ENCODE results near the gene LCN15. TPM values are rescaled to one million over a fixed set of nuclear protein-coding genes. Genes with fewer than 3 reads are reported as not detected.
A peak's percentile ranks its signal among the peaks of the same experiment; 100 is the strongest.

The LCN15 gene
- total RNA-seq, 1 experiment from 2014 or later: not detected

GRCh38 chr9:136762221-136762691, 2.1 kb downstream of the LCN15 start:
- Histone ChIP-seq H3K27ac (ENCODE audit: insufficient read length, low read depth, low read length) (no peak overlapping the region), H3K79me1 (ENCODE audit: insufficient read depth, low read depth, low read length, poor library complexity, severe bottlenecking) (no peaks in the 10 kb centered on the region), H3K23me2 (ENCODE audit: insufficient read length, low read depth, low read length, poor library complexity, severe bottlenecking) (no peaks in the 10 kb centered on the region), H2BK120ac (ENCODE audit: low read depth, low read length, poor library complexity, severe bottlenecking) (no peak overlapping the region), H4K91ac (ENCODE audit: insufficient read length, low read depth, low read length) (no peak overlapping the region), H3T11ph (ENCODE audit: low read length) (no peak overlapping the region), H2AFZ (ENCODE audit: low read length) (no peak overlapping the region), H3K14ac (ENCODE audit: insufficient read depth, low read length) (no peak overlapping the region), H3K9ac (ENCODE audit: extremely low read depth, insufficient read length, low read length) (no peak overlapping the region), H3K27me3 (ENCODE audit: insufficient read depth, low read length) (no peaks in the 10 kb centered on the region), H3K4ac (ENCODE audit: low read depth, low read length) (no peak overlapping the region), H4K5ac (ENCODE audit: insufficient read length, low read depth, low read length) (no peak overlapping the region), H2AK5ac (ENCODE audit: insufficient read length, low read length) (no peak overlapping the region), H3K79me2 (ENCODE audit: insufficient read depth, low read length) (no peaks in the 10 kb centered on the region), H2BK12ac (ENCODE audit: insufficient read length, low read depth, low read length) (no peak overlapping the region), H2BK5ac (ENCODE audit: insufficient read length, low read length) (no peak overlapping the region), H3K4me1 (ENCODE audit: insufficient read depth, low read length) (no peaks in the 10 kb centered on the region), H3K4me2 (ENCODE audit: insufficient read depth, insufficient read length, low read length) (no peak overlapping the region), H3K23ac (ENCODE audit: insufficient read length, low read depth, low read length) (no peak overlapping the region), H4K8ac (replicated peaks; ENCODE audit: insufficient read length, low read depth, low read length) (no peak overlapping the region), H2BK15ac (ENCODE audit: low read depth, low read length) (no peak overlapping the region), H3K56ac (ENCODE audit: insufficient read length, low read depth, low read length) (no peak overlapping the region), H3K9me3 (ENCODE audit: control insufficient read depth, low read depth, low read length) (no peaks in the 10 kb centered on the region), H4K20me1 (ENCODE audit: control insufficient read depth, insufficient read depth, insufficient read length) (no peaks in the 10 kb centered on the region), H2BK20ac (ENCODE audit: low read depth, low read length, poor library complexity, severe bottlenecking) (no peak overlapping the region), H3K18ac (ENCODE audit: insufficient read length, low read depth, low read length) (no peak overlapping the region)
- TF ChIP-seq CTCF (conservative IDR thresholded peaks at IDR 0.05): no peak
- Mint-ChIP-seq H3K27me3 (ENCODE audit: low read depth) (peaks cover 9% of the 10 kb centered on the region), H3K27ac (no peak overlapping the region), H3K9me3 (peaks cover 0 to 5% of the 10 kb centered on the region in 2 experiments; a peak in 1 of 5 replicates), H3K4me1 (peaks cover 12 to 28% of the 10 kb centered on the region in 2 experiments; a peak in 3 of 4 replicates), H3K4me3 (no peak overlapping the region), H3K36me3 (ENCODE audit: insufficient read depth in 1 of 3, low read depth in 3 of 3) (no peaks in the 10 kb centered on the region)
- peak; percentile 31 for DNase-seq
- no CpG with 5 or more reads among the region's 17 CpGs for WGBS (ENCODE audit: extremely low coverage, insufficient read length, low lambda C conversion rate)
